Brain pericyte (primary cell): Measurements from ENCODE around the gene ZNF607.

Experiments
- DNase-seq: peaks from one replicate; pipeline ENCODE4 v3.0.0-alpha.2; 2012; ENCODE audit warnings: low read depth, low spot score

The ZNF607 gene

DNA sequence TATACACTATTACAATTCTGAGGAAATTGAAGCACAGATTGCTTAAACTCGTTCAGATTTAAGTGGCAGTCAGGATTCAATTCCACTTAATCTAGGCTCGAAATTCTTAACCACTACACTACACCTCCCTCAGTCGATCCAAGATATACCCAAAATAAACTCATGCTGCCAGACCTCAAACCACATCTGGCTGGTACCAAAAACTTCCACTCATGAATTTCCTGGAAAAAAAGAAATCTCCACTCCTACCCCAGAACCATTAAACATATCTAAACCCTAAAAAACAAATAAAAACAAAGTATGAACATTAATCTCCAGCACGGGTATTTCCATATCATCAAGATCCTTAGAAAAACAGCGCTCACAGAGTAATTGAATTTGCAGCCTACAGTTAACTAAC is 65.4 kb downstream of the ZNF607 start:
- no peak for DNase-seq
